Body of pancreas (tissue), 4 donors: ENCODE data around the gene GJB6. TPM values are rescaled to one million over a fixed set of nuclear protein-coding genes. Genes with fewer than 3 reads are reported as not detected.

Experiments
- ATAC-seq: fragments of 150-250 bp; one replicate; pipeline ENCODE4 v1.9.1; 2016
- DNase-seq, 4 donors: peaks; one replicate each; pipeline ENCODE4 v3.0.0-alpha.2; 2019
- H3K27ac ChIP-seq, 4 donors: fragments of 200-600 bp; sonication (generic); 1 replicate in 3 of 4; 2 replicates in 1 of 4; pipeline versions ENCODE4 v1.5.1 to v1.6.1; 2016 to 2019; ENCODE audit warnings: mild to moderate bottlenecking in 1 of 4, mixed read lengths in 1 of 4, moderate library complexity in 1 of 4
- H3K27me3 ChIP-seq, 2 donors: fragments of 200-600 bp; sonication (generic); one replicate each; pipeline ENCODE4 v1.6.0; 2016; ENCODE audit warnings: mild to moderate bottlenecking in 1 of 2
- H3K36me3 ChIP-seq, 2 donors: fragments of 200-600 bp; sonication (generic); replicated peaks in 1 of 2; 2 replicates each; pipeline ENCODE4 v1.5.1; 2016; ENCODE audit warnings: low read depth in 2 of 2; ENCODE audit not compliant: insufficient read depth in 1 of 2
- H3K4me1 ChIP-seq: fragments of 200-600 bp; sonication (generic); one replicate; pipeline ENCODE4 v1.6.0; 2016
- H3K4me3 ChIP-seq, 2 donors: fragments of 200-600 bp; sonication (generic); 1 replicate in 1 of 2; 2 replicates in 1 of 2; pipeline ENCODE4 v1.5.1; 2016 to 2019
- H3K9me3 ChIP-seq, 3 donors: fragments of 200-600 bp; sonication (generic); 1 replicate in 2 of 3; 2 replicates in 1 of 3; pipeline ENCODE4 v1.5.1; 2016
- POLR2A ChIP-seq, 3 donors: fragments of 450-650 bp; IDR thresholded peaks; one replicate each; pipeline ENCODE4 v1.6.1; 2016; ENCODE audit warnings: antibody characterized with exemption in 3 of 3, mild to moderate bottlenecking in 2 of 3
- WGBS, 2 donors: methylation state at CpG; one replicate each; pipeline ENCODE4 v1.1.5; 2017; 5-methylcytosine and 5-hydroxymethylcytosine counted together
- intact Hi-C: fragments of 100-400 bp; cut with DNase I; formaldehyde crosslinking; loops from one replicate; pipeline ENCODE4 v1.15.1; 2023
- total RNA-seq, 2 donors: library from RNA; depleted of rRNA; stranded (reverse); fragments of >200 nt; gene quantifications; one replicate each; pipeline ENCODE4 v1.1.0, GENCODE V29; 2016
- TF ChIP-seq, protein P1 (sequence below), 7 experiments: fragments of 450-650 bp in 4 of 7; fragments of 200-600 bp in 3 of 7; sonication (generic) in 3 of 7; IDR thresholded peaks; one replicate each; pipeline ENCODE4 v1.5.1; 2016 to 2019; ENCODE audit warnings: antibody characterized with exemption in 7 of 7

Gene GJB6
- total RNA-seq, 2 donors from 2014 or later = not detected

DNA sequence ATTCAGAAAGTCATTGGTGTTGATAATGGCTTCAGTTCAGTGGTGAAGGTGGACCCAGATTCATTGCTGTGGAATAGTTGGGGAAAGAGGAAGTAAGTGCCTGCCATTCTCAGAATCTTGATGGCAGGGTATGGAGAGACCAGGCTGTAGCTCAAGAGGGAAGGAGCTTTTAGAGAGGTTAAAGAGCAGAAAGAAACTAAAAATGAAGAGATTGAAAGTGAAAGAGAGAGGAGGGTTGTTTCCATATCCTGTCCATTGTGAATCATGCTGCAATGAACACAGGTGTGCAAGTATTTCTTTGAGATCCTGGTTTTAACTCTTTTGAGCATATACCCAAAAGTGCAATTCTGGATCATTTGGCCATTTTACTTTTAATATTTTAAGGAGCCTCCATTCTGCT lies 12.5 kb downstream of the GJB6 start:
- intact Hi-C loops = no loop called here
- TF ChIP-seq POLR2A (IDR thresholded peaks at IDR 0.05) = no peak
- TF ChIP-seq, protein P1, sequence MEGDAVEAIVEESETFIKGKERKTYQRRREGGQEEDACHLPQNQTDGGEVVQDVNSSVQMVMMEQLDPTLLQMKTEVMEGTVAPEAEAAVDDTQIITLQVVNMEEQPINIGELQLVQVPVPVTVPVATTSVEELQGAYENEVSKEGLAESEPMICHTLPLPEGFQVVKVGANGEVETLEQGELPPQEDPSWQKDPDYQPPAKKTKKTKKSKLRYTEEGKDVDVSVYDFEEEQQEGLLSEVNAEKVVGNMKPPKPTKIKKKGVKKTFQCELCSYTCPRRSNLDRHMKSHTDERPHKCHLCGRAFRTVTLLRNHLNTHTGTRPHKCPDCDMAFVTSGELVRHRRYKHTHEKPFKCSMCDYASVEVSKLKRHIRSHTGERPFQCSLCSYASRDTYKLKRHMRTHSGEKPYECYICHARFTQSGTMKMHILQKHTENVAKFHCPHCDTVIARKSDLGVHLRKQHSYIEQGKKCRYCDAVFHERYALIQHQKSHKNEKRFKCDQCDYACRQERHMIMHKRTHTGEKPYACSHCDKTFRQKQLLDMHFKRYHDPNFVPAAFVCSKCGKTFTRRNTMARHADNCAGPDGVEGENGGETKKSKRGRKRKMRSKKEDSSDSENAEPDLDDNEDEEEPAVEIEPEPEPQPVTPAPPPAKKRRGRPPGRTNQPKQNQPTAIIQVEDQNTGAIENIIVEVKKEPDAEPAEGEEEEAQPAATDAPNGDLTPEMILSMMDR (IDR thresholded peaks at IDR 0.05) = no peak
- Histone ChIP-seq H3K36me3 (no peaks in the 10 kb centered on the region), H3K27ac (no peak overlapping the region), H3K4me1 (no peaks in the 10 kb centered on the region), H3K9me3 (no peaks in the 10 kb centered on the region), H3K4me3 (no peak overlapping the region), H3K27me3 (no peaks in the 10 kb centered on the region)
- DNase-seq (no peak), ATAC-seq (no peak)

DNA sequence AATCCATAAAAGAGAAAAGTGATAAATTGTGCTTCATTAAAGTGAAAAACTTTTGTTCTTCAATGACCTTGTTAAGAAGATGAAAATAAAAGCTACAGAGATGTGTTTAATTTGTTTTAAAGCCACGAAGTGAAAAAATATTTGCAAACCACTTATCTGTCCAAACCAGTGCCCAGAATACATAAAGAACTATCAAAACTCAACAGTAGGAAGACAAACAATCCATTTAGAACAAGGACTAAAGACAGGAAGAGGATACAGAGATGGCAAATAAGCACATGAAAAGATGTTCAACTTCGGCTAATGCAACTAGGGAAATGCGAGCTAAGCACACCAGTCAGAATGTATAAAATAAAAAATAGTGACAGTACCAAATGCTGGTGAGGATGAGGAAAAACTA lies 15.0 kb downstream of the GJB6 start:
- TF ChIP-seq, protein P1 (IDR thresholded peaks at IDR 0.05) = no peak
- TF ChIP-seq POLR2A (IDR thresholded peaks at IDR 0.05) = no peak
- Histone ChIP-seq H3K27ac (no peak overlapping the region), H3K27me3 (no peaks in the 10 kb centered on the region), H3K36me3 (no peaks in the 10 kb centered on the region), H3K4me3 (no peak overlapping the region), H3K4me1 (no peaks in the 10 kb centered on the region), H3K9me3 (no peaks in the 10 kb centered on the region)
- ATAC-seq (no peak), DNase-seq (no peak)
- WGBS, 2 donors = 38 to 48% methylated on average over 3 of the region's 3 CpGs
- intact Hi-C loops = no loop called here

DNA sequence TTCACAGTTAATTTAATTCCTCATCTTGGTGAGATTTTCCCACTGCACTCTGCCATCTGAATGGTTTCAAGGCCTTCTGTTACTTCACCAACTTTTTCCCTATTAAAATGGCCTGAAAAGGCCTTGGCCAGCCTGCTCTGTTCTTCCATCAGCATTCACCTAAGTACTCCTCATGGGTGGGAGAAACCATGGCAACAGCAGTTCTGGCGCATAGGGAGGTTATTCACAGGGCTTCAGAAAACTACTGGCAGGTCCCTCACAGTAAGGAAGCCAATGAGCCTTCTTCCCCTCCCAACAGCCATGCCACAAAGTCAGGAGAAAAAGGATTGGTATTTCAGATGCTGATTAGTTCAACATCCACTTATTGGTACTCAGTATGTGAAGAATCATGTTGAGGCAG lies 22.2 kb downstream of the GJB6 start:
- Histone ChIP-seq H3K36me3 (no peaks in the 10 kb centered on the region), H3K27me3 (no peaks in the 10 kb centered on the region), H3K4me1 (no peaks in the 10 kb centered on the region), H3K9me3 (no peaks in the 10 kb centered on the region), H3K4me3 (no peak overlapping the region), H3K27ac (no peak overlapping the region)
- no peak for DNase-seq
- TF ChIP-seq, protein P1 (IDR thresholded peaks at IDR 0.05) = no peak
- no peak for TF ChIP-seq POLR2A (IDR thresholded peaks at IDR 0.05)
- intact Hi-C loops = no loop called here
- no peak for ATAC-seq
- WGBS, 2 donors = 64 to 75% methylated on average over 1 of the region's 1 CpG

DNA sequence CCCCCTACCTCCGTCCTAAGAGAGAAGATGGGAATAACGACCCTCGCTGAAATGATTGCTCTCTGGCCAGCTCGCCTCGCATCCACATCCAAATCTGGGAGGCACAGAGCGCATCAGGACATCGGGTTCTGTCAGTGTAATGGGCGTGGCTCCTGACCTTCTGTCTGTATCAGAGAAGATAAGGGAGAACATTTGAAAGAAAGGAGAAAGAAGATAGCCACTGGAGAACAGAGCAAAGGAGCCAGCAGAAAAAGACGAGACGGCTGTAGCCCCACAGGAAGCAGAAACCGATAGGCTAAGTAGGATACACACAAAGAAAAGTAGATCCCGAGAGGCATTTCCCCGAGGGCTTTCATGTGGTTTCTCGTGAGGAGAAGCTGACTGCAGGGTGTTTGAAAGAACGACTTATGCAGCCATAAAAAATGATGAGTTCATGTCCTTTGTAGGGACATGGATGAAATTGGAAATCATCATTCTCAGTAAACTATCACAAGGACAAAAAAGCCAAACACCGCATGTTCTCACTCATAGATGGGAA lies 25.4 kb downstream of the GJB6 start:
- DNase-seq = no peak
- no peaks in the 10 kb centered on the region for H3K36me3 ChIP-seq
- H3K27me3 ChIP-seq = no peaks in the 10 kb centered on the region
- H3K4me3 ChIP-seq = no peak overlapping the region
- H3K9me3 ChIP-seq = no peaks in the 10 kb centered on the region
- no peaks in the 10 kb centered on the region for H3K4me1 ChIP-seq
- 59 to 61% methylated on average over 16 of the region's 16 CpGs for WGBS, 2 donors
- H3K27ac ChIP-seq = no peak overlapping the region
- no peak for ATAC-seq
- intact Hi-C loops = no loop called here
- TF ChIP-seq POLR2A (IDR thresholded peaks at IDR 0.05) = no peak
- TF ChIP-seq, protein P1 (IDR thresholded peaks at IDR 0.05) = no peak

DNA sequence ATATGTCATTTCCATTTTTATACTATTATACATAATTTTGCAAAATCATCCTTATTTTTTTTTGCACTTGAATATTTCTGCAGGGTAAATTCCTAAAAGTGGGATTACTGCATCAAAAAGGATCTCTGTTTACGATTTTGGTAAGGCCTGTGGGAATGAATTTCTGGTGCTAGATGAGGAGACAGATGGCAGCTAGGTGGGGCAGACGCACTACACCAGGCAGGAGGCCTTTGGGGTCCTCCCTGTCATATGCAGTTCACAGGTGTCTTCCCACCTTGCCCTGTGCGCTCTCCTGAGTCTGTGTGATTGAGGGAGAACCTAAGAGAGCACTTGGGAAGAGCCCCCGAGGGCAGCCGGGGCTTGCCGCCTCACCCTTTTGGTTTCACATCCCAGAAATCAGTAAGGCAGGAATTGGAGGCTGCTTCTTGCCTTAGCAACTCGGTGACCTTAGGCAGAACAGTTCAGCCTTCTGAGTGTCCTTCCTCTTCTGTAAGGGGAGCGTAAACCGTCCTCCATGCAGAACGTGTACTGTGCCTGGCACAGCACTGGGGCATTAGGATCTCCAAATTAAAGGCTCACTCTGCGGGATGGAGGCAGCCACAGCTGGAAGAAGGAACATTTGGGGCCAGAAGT lies 25.9 kb downstream of the GJB6 start:
- no peak for TF ChIP-seq POLR2A (IDR thresholded peaks at IDR 0.05)
- TF ChIP-seq, protein P1 (IDR thresholded peaks at IDR 0.05) = no peak
- Histone ChIP-seq H3K4me1 (no peaks in the 10 kb centered on the region), H3K9me3 (no peaks in the 10 kb centered on the region), H3K27me3 (no peaks in the 10 kb centered on the region), H3K36me3 (no peaks in the 10 kb centered on the region), H3K27ac (no peak overlapping the region), H3K4me3 (no peak overlapping the region)
- ATAC-seq (no peak), DNase-seq (no peak)
- WGBS, 2 donors = 54 to 64% methylated on average over 11 of the region's 11 CpGs
- intact Hi-C loops = no loop called here
